Right hindlimb (tissue), 1 donor: ENCODE measurements around the gene SLFN13.
A peak's percentile ranks its signal among the peaks of the same experiment; 100 is the strongest.
"Not testable (repeated sequence)": the region's sequence is repeated elsewhere in the genome, so short reads cannot be mapped to it uniquely, and the experiment has no call there.

ENCODE experiments used
- DNase-seq: peaks from one replicate; pipeline ENCODE4 v3.0.0-alpha.2; 2018

The SLFN13 gene, protein sequence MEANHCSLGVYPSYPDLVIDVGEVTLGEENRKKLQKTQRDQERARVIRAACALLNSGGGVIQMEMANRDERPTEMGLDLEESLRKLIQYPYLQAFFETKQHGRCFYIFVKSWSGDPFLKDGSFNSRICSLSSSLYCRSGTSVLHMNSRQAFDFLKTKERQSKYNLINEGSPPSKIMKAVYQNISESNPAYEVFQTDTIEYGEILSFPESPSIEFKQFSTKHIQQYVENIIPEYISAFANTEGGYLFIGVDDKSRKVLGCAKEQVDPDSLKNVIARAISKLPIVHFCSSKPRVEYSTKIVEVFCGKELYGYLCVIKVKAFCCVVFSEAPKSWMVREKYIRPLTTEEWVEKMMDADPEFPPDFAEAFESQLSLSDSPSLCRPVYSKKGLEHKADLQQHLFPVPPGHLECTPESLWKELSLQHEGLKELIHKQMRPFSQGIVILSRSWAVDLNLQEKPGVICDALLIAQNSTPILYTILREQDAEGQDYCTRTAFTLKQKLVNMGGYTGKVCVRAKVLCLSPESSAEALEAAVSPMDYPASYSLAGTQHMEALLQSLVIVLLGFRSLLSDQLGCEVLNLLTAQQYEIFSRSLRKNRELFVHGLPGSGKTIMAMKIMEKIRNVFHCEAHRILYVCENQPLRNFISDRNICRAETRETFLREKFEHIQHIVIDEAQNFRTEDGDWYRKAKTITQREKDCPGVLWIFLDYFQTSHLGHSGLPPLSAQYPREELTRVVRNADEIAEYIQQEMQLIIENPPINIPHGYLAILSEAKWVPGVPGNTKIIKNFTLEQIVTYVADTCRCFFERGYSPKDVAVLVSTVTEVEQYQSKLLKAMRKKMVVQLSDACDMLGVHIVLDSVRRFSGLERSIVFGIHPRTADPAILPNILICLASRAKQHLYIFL

DNA sequence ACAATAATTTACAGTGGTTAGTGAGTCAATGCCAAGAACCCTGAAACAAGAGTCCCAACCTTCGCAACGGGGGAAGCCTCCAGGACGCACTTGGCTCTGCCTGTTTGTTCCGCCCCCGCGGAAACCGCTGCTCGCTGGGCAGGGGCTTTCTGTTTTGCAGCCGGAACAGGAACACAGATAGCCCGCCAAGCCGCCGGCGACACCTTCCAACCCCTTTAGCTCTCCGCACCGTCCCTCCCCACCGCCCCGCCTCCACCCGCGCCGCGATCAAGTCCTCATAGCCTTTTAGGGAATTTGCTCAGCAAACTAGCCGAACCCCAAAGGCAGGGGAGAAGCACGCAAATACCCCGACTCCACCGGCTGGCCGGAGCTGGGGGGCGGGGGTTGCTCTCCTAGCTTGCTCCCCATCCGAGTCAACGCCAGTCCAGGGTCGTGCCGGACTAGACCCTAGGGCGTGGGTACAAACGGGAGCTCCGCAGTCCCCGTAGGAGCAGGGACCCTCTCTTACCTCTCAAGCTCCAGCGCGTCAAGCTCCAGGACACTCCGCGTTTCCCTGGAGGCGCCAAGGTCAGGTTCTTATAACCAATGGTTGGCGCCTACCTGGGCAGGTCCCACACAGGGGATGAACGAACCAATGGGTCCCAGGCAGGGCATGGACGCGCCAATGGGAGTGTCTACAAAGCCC, at the start of gene SLFN13:
Gene SLFN13, minus strand, starts transcription at position 553 of the 685 bp plus-strand sequence. CDS start 3,086 bp downstream, outside the sequence.
- peak; percentile 71 for DNase-seq

DNA sequence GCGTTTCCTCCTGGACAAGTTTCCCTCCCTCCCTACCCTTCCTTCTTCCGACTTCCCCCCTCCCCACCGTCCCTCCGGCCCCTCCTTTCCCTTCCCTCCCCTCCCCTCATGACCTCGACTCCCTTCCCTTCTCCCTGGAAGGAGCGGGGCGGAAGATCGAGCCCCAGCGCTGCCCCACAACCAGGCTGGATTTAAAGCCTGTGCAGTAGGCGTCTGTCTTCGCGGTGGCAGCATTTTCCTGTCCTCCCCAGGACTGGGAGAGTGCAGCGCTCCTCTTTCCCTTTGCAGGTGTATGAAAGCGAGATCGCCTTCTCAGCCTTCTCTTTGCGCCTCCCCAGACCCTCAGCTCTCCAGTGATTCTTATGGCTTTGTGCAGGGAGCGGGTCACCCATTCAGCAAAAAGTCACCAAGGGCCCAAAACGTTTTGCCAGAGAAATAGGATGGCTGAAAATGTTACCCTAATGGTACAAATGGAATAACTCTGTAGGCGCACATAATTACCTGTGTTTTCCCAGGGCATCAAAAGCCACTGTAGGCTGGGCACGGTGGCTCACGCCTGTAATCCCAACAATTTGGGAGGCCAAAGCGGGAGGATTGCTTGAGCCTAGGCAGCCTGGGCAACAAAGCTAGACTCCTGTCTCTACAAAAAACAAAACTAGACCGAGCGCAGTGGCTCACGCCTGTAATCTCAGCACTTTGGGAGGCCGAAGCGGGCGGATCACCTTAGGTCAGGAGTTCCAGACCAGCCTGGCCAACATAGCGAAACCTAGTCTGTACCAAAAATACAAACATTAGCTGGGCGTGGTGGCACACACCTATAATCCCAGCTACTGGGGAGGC, 48.1 kb upstream of the SLFN13 start:
- DNase-seq = no peak

DNA sequence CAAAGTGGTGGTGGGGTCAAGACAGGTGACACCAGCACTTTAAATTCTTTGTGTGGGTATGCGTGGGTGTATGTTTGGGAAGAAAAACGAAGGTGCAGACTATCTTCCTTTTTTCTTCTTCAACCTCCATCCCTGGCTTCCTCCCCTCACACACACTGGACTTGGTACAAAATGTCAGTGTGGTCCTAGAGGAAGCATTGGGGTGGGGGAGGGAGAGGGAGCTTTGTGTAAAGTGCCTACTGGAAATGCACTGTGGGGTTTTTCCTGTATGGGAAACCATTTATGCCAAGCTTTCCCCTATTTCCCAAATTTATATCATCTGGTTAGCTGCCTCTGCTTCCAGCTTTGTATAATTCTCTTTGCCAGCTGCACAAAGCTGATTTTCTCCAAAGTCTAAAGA, 44.5 kb upstream of the SLFN13 start:
- no peak for DNase-seq

DNA sequence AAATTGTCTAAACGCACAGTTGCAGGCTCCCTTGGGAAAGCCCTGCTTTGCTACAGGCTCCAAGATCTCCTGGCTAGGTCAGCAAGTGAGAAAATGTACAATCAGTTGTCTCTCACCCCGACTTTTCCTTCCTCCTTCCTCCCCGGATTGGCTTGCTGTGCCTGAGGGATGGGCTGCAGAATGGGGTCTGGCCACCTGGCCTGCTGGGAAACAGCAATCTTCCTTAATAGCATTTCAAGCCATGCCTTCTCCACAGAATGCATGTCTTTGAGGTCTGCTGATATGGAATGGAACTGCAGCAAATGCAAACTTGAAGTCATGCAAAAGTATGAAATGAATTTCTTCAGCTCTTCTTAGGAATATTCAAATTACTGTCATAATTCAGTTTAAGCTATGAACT, 42.9 kb upstream of the SLFN13 start:
- DNase-seq = no peak

DNA sequence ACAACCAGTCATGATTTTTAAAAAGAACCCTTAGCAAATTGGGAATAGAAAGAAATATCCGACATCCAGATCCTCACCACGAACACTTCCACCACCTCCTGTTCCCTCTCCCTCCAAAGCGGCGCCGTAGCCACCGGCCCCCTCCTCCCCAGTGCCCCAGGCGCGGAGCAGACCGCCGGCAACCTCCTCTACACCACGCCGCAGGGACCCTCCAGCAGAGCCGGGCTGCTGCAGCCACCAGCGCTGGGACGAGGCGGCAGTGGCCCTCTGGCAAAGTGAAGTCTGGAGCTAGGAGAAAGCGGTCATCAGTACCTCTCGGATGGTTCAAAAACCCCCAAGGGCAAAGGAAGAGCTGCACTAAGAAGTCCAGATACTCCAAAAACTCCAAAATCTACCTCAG, 41.4 kb upstream of the SLFN13 start:
- no peak for DNase-seq

DNA sequence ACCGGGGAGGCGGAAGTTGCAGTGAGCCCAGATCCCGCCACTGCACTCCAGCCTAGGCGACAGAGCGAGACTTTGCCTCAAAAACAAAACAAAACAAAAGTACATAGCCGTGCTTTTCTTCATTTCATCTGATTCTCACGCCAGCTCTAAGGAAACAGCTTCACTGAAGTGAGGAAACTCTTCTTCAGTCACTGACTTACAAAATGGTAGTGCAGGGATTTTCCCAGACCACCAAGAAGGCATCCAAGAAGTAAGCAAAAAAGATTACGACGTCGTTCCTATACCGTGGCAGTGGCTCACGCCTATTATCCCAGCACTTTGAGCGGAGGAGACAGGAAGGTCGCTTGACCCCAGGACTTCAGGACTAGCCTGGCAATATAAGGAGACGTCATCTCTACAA, 40.4 kb upstream of the SLFN13 start:
- no peak for DNase-seq

DNA sequence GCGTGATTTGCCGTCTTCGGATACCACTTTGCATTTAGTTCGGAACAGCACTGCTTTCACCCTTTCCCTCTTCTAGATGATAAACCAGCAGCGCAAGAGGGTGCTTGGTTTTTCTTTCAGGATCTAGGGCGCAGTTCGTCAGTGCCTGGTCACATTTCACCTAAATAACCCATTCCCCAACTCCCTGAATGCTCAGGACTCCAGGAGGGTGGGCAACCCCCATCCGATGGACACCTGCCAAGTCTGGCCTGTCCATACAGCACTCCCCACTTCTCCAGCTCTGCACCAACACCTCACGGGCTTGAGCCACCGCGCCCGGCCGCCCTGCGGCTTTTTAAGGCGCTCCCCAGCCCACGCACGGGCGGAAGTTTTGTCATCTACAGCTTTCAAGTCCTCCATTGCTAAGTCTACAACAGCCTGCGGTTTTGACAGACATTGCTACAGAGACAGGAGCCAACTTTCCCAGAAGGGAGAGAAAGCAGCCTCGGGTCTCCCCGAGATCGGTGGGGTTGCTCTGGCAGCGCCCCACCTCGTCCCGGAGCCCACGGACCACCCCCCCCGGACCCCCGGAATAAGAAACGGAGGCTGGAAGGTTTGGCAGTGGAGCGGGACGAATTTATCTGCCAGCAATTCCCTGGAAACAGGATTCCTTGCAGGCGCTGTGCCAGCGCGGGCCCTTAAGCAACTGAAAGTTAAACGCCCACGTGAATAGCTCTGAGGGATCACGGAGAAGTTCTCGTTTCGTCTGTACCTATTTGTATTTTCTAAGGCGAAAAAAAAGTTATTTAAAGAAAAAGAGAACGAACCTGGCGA, 38.6 kb upstream of the SLFN13 start:
- DNase-seq = peak; percentile 32

DNA sequence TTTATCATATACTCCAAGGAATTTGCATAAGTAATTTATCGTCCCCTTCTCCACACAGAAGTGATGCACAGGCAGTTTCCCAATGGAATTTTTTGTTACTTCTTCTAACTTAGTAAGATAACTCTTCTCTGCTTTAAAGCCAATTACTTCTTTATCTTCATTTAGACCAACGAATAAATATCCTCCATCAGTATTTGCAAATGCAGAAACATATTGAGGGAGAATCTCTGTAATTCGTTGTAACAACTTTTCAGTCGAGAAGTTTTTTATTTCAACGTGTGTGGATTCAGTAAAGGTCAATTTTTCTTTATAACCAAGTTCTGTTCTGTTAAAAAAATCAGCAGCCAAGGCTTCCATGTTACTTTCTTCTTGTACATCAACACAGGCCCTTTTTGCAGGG, 30.7 kb upstream of the SLFN13 start:
- DNase-seq = no peak

DNA sequence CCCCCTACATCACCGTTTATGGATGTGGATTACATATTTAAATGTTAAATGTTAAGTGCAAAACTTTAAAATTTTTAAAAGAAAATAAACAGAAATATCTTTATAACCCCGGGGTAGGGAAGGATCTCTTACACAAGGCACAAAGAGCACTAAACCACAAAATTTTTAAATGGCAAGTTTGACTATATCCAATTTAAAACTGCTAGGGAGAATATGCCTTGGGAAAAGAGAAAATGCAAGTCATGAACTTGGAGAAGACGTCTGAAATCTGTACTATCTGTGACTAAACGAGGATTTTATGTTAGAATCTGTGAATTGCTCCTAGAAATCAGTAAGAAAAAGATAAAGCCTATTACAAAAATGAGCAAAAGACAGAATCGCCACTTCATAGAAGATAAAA, 28.7 kb upstream of the SLFN13 start:
- no peak for DNase-seq

DNA sequence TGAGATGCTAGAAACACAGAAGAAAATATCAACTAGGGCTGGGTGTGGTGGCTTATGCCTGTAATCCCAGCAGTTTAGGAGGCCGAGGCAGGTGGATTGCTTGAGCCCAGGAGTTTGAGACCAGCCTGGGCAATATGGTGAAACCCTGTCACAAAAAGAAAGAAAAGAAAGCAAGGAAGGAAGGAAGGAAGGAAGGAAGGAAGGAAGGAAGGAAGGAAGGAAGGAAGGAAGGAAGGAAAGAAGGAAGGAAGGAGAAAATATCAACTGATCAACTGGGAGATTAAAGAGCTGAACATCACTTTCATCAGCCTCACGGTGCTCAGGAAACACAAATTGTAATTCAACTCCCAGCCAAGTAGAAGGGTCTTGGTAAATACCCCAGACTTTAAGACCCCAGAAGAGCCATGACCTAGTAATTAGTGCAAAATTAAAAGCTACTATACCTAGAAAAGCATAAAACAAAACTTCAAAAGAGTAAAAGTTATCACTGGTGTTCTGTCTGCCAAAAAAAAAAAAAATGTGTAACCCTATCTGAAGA, 27.8 kb upstream of the SLFN13 start:
- DNase-seq = no peak

DNA sequence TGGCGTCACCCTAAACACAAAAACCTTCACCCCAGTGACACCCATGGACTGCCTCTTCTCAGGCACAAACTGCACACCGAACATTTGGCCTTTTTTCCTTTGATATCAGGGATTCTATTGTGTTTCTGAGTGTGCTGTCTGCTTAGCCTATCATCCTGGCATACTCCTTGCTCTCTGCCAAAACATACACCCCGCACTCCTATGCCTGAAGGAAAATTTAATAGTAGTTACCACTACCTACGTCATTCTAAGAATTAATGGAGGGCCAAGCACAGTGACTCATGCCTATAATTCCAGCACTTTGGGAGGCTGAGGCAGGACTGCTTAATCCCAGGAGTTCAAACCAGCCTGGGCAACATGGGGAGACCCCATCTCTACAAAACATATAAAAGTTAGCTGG, 19.9 kb upstream of the SLFN13 start:
- no peak for DNase-seq

DNA sequence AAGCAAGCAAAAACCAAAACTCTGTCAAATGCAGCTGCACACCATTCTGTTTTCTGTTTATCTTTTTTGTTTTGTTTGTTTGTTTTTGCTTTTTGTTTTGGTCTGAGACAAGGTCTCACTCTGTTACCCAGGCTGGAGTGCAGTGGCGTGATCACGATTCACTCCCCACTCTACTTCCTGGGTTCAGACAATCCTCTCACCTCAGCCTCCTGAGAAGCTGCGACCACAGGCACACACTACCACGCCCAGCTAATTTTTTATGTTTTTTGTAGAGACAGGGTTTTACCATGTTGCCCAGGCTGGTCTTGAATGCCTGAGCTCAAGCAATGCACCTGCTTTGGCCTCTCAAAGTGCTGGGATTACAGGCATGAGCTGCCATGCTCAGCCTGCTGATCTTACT, 19.3 kb upstream of the SLFN13 start:
- no peak for DNase-seq

DNA sequence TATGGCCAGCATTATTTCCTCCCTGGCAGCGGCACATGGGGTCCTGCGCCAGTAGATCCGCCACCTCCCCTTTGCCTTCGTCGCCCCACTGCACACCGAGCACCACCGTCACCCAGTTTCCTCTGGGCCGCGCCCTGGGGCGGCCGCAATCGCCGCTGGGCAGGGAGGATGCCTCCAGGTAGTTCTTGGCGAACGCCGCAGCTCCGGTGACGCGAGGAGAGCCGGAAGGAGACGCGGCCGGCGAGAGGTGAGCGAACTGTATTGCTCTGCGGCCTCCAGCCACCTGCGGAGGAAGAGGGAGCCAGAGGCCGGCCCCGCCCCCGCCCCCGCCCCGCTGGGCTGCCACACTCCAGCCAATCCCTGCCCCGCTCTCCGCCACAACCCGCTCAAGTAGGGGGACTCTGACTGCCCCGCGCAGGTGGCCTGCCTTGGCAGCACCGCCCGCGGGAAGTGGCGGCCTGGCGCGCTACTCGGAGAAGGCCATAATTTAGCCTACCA, 11.8 kb upstream of the SLFN13 start:
- peak; percentile 34 for DNase-seq

DNA sequence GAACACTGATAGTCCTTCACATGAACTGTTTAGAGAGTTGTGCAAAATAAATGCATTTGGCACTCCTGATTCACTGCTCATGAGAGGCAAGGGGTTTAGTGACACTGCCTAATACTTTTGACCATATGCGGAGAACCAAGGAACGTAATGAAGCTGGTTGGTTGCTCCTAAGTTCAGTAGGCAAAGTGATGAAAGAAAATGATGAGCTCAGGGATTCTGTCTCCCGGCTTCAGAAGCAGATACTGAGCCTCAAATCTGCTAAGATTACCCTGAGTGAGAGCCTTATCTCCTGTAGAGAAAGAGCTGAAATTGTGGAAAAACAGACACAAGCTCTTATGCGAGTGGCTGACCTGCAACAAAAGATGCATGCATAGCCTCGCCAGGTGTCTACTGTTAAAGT, 5.5 kb upstream of the SLFN13 start:
- DNase-seq = not testable (repeated sequence)

DNA sequence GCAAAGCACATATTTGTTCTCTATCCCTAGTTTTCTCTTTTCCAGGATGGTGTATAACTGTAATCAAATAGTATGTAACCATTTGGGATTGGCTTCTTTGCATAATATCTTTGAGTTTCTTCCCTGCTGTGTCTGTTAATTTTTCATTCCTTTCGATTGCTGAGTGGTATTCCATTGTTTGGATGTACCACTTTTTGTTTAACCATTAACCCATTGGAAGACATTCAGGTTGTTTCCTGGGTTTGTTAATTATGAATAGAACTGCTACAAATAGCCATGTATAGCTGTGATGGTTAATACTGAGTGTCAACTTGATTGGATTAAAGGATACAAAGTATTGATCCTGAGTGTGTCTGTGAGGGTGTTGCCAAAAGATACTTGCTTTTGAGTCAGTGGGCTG, 4.6 kb upstream of the SLFN13 start:
- DNase-seq = no peak

DNA sequence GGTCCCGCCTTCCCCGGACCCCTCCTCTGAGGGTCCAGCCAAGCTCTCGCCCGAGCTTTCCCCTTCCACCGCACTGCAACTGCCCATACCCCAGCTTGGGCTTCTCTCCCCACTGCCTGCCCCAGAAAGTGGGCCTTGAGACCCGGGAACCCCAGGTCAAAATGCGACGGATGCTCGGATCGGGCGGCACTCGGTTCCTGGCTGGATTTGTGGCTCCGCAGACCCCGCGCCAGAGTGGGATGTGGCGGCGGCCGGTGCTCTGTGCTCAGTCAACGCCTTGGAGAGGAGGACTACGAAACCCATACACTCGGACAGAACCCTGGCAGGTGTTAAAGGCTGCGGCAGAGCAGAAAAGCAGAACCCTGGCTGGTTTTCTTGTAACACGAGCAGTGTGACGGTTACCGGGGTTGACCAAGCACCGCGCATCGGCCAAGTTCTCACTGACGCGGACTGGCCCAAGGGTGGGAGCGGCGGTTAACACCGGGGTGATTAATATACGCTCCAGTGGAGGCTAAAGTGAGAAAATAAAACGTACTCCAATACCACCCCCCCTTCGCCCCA, 885 bp upstream of the SLFN13 start:
- peak; percentile 49 for DNase-seq

DNA sequence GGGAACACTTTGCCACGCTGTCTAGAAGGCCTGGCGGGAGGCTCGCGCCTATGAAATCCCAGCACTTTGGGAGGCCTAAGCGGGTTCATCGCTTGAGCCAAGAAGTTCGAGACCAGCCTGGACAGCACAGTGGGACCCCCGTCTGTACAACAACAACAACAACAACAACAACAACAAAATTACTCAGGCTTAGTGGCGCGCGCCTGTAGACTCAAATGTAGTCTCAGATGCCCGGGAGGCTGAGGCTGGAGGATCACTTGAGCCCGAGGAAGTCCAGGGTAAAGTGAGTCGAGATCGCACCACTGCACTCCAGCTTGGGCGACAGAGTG, 297 bp upstream of the SLFN13 start:
- DNase-seq = peak; percentile 44

DNA sequence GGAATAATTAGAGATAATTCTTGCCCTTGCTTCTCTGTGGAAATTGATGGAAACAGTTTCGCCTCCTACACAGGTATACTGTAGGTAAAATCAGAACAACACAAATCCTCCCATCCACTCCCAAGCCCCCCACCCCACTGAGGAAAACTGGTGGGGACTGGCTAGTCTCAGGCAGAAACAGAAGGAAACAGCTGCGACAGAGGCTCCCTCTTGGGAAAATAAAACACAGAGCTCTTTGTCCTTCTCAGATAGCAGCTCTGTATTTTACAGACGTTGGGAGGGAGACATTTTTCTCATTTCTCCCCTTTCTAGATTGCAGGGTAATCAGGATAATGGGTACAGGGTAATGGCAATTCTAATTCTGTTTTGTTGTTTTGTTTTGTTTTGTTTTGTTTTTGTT, 1.1 kb downstream of the SLFN13 start:
- peak; percentile 33 for DNase-seq

DNA sequence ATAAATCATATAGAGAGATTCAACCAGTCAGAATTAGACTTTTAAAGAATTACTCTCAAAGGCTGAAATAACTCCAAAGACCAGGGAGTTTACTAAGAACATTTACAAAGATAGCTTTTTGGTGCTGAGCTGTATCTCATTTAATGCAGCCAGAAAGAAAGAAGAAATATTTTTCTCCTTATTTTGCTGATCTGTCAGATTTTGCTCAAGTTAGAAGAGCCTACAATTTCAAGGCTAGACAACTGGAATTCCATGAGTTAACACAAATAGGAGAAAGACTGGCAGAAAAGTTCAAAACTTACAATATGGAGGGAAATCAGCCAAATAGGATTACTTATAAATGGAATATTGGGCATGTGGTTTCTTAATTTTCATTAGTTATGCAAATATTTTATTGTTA, 10.1 kb downstream of the SLFN13 start:
- DNase-seq = no peak

DNA sequence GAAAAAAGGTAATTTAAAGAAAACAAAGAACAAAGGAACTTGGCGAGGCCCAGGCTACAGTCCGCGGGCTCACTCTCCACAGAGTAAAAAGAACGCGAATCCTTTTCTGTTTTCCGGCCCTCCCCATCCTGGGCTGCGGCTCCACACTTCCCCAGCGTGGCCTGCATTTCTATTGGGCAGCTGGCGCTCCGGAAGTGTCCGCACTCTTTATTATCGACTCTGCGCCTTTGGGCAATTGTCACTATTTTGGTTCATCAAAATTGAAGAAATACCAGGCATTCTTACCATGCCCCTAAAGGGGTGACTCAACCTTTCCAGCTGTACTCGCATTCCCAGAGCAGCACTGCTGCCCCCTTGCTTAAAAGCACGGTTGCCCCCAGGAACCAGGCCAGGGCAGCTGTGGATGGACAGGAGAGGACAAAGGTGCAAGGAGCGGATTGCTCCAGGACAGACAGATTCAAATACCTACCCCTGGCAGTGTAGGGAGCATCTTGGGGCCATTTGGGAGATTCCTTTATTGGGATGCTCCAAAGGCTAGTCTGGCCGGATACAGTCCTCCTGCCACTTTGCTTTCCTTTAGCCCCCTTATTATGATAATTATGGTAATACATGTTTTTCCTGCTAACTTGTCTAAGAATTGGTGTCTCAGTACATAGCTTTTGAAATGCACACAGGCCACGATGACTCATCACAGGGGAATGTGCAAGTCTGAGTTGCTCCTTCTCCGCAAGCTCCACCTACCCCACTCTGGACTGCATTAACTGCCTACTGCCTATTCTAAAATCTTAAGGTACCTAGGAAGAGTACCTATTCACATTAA, 15.3 kb downstream of the SLFN13 start:
- DNase-seq = peak; percentile 86
